Thyroid gland (tissue), 4 donors: Measurements from ENCODE around the gene TKFC. TPM values are rescaled to one million over a fixed set of nuclear protein-coding genes. Genes with fewer than 3 reads are reported as not detected.

Source experiments
- DNase-seq, 2 donors: peaks; one replicate each; pipeline ENCODE4 v3.0.0-alpha.2; 2019
- H3K27ac ChIP-seq, 3 donors: fragments of 200-600 bp; sonication (generic); 1 replicate in 2 of 3; 2 replicates in 1 of 3; pipeline ENCODE4 v1.5.1; 2016 to 2019; ENCODE audit warnings: mild to moderate bottlenecking in 1 of 3, moderate library complexity in 1 of 3
- H3K27me3 ChIP-seq: fragments of 200-600 bp; sonication (generic); one replicate; pipeline ENCODE4 v1.5.1; 2019
- H3K36me3 ChIP-seq, 2 donors: fragments of 200-600 bp; sonication (generic); one replicate each; pipeline ENCODE4 v1.5.1; 2016 to 2019
- H3K4me1 ChIP-seq, 2 donors: fragments of 200-600 bp; sonication (generic); one replicate each; pipeline ENCODE4 v1.5.1; 2017 to 2019
- H3K4me3 ChIP-seq, 3 donors: fragments of 200-600 bp; sonication (generic); replicated peaks in 1 of 3; 1 replicate in 2 of 3; 2 replicates in 1 of 3; pipeline ENCODE4 v1.5.1; 2016; ENCODE audit warnings: mild to moderate bottlenecking in 1 of 3
- H3K9me3 ChIP-seq: fragments of 200-600 bp; sonication (generic); one replicate; pipeline ENCODE4 v1.5.1; 2017
- POLR2A ChIP-seq, 2 donors: fragments of 450-650 bp; IDR thresholded peaks; one replicate each; pipeline ENCODE4 v1.6.1; 2017; ENCODE audit warnings: antibody characterized with exemption in 2 of 2, mild to moderate bottlenecking in 2 of 2, moderate library complexity in 1 of 2
- WGBS, 2 donors: methylation state at CpG; one replicate each; pipeline ENCODE4 v1.1.5; 2017; 5-methylcytosine and 5-hydroxymethylcytosine counted together
- intact Hi-C: fragments of 100-400 bp; cut with DNase I; formaldehyde crosslinking; loops from one replicate; pipeline ENCODE4 v1.15.1; 2023
- total RNA-seq, 4 donors: library from RNA; depleted of rRNA; stranded (reverse); fragments of >200 nt; gene quantifications; one replicate each; pipeline ENCODE4 v1.2.3, GENCODE V29; 2016
- TF ChIP-seq, protein P1 (sequence below), 6 experiments: fragments of 200-600 bp in 3 of 6; fragments of 450-650 bp in 3 of 6; sonication (generic) in 3 of 6; IDR thresholded peaks; one replicate each; pipeline ENCODE4 v1.5.1; 2016 to 2019; ENCODE audit warnings: antibody characterized with exemption in 6 of 6, mild to moderate bottlenecking in 2 of 6, inconsistent platforms in 1 of 6, moderate library complexity in 1 of 6

TKFC gene
- total RNA-seq, 4 donors from 2014 or later, result 27.0 to 62.8 (median 43.6) TPM

GRCh38 chr11:61334434-61335354 is 1.7 kb downstream of the TKFC start:
- no peak for DNase-seq
- Histone ChIP-seq H3K27ac (no peak overlapping the region), H3K27me3 (no peaks in the 10 kb centered on the region), H3K4me3 (no peak overlapping the region), H3K9me3 (no peaks in the 10 kb centered on the region), H3K4me1 (peaks cover 18 to 32% of the 10 kb centered on the region in 2 donors), H3K36me3 (no peaks in the 10 kb centered on the region)
- 88 to 91% methylated on average over 15 to 16 of the region's 16 CpGs for WGBS, 2 donors
- intact Hi-C loops, result loop anchor here (10.0 kb wide), 1 partner anchor 80 kb away; no protein-coding TSS in a partner anchor
- TF ChIP-seq, protein P1, sequence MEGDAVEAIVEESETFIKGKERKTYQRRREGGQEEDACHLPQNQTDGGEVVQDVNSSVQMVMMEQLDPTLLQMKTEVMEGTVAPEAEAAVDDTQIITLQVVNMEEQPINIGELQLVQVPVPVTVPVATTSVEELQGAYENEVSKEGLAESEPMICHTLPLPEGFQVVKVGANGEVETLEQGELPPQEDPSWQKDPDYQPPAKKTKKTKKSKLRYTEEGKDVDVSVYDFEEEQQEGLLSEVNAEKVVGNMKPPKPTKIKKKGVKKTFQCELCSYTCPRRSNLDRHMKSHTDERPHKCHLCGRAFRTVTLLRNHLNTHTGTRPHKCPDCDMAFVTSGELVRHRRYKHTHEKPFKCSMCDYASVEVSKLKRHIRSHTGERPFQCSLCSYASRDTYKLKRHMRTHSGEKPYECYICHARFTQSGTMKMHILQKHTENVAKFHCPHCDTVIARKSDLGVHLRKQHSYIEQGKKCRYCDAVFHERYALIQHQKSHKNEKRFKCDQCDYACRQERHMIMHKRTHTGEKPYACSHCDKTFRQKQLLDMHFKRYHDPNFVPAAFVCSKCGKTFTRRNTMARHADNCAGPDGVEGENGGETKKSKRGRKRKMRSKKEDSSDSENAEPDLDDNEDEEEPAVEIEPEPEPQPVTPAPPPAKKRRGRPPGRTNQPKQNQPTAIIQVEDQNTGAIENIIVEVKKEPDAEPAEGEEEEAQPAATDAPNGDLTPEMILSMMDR (IDR thresholded peaks at IDR 0.05), result no peak
- TF ChIP-seq POLR2A (IDR thresholded peaks at IDR 0.05), result no peak

DNA sequence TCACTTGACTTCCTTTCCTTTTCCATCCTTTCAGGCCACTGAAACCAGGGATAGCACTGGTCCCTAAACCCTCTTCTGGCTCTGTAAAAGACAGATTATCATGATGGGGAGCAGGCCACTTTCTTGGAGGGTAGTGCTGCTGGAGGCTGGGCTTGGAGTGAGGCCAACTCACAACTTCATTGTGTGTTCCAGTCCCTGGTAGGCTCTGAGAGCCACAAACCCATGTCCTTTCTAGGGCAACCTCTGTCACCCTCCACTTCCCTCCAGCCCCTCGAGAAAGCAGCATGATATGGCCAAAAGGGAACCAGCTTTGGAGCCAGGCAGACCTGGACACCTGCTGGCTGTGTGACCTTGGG is 2.3 kb downstream of the TKFC start:
- 46 to 75% methylated on average over 1 of the region's 1 CpG for whole genome bisulfite sequencing, 2 donors
- peaks cover 18 to 32% of the 10 kb centered on the region in 2 donors for H3K4me1 ChIP-seq
- no peak for DNase-seq

GRCh38 chr11:61336171-61336935 is 3.3 kb downstream of the TKFC start:
- intact Hi-C loops, result loop anchor here (10.0 kb wide), 1 partner anchor 82 kb away; no protein-coding TSS in a partner anchor

More for the DNA sequence above, 2.3 kb downstream of the TKFC start:
- intact Hi-C loops, result loop anchor here (10.0 kb wide), 1 partner anchor 81 kb away; no protein-coding TSS in a partner anchor
- peak overlapping the region in 1 of 3 donors; percentile 10 for H3K27ac ChIP-seq
- H3K4me3 ChIP-seq, result no peak overlapping the region
- H3K27me3 ChIP-seq, result no peaks in the 10 kb centered on the region
- no peaks in the 10 kb centered on the region for H3K9me3 ChIP-seq
- TF ChIP-seq, protein P1 (IDR thresholded peaks at IDR 0.05), result no peak
- no peak for TF ChIP-seq POLR2A (IDR thresholded peaks at IDR 0.05)
- no peaks in the 10 kb centered on the region for H3K36me3 ChIP-seq

DNA sequence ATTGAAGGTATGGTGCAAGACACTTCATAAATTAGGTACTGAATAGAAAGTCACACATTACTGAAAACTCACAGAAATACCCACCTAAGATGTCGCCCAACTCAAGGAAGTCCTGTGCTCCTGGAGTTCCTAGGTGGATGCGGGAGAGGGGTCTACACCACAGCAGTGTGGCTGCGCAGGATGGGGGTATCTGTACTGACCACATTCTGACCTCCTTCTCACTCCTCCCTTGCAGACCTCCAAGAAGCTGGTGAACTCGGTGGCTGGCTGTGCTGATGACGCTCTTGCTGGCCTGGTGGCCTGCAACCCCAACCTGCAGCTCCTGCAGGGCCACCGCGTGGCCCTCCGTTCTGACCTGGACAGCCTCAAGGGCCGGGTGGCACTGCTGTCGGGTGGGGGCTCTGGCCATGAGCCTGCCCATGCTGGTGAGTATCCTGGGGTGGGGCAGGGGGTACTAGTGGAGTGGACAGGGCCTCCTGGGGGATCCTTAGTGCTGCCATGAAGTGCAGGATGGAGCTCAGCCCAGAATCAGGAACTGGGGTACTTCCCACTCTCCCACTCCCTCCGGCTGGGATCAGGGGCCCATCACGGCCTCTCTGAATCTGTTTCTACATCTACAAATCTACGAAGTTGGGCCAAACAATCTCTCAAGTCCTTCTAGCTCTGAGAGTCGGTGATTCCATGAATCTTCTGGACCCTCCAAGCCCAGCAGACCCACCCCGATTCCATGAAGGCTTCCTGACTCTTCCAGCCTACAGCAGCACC is 4.9 kb downstream of the TKFC start:
- Histone ChIP-seq H3K4me1 (peaks cover 6 to 17% of the 10 kb centered on the region in 2 donors), H3K36me3 (peaks cover 3 to 6% of the 10 kb centered on the region in 2 donors), H3K27me3 (no peaks in the 10 kb centered on the region), H3K27ac (no peak overlapping the region), H3K9me3 (no peaks in the 10 kb centered on the region), H3K4me3 (no peak overlapping the region)
- TF ChIP-seq, protein P1 (IDR thresholded peaks at IDR 0.05), result no peak
- no peak for TF ChIP-seq POLR2A (IDR thresholded peaks at IDR 0.05)
- DNase-seq, result no peak
- WGBS, 2 donors, result 93% methylated on average over 12 to 15 of the region's 15 CpGs
- intact Hi-C loops, result loop anchor here (2.0 to 10.0 kb wide), 2 partner anchors 47 to 83 kb away; no protein-coding TSS in a partner anchor

More at GRCh38 chr11:61336171-61336935, 3.3 kb downstream of the TKFC start:
- Histone ChIP-seq H3K27ac (peak overlapping the region; percentile 10 to 62 (median 56)), H3K27me3 (no peaks in the 10 kb centered on the region), H3K4me3 (no peak overlapping the region), H3K36me3 (no peaks in the 10 kb centered on the region), H3K9me3 (no peaks in the 10 kb centered on the region), H3K4me1 (peaks cover 14 to 24% of the 10 kb centered on the region in 2 donors)
- WGBS, 2 donors, result 38 to 58% methylated on average over 4 to 7 of the region's 8 CpGs
- DNase-seq, result peak; percentile 80 to 85
- TF ChIP-seq, protein P1 (IDR thresholded peaks at IDR 0.05), result peak; percentile 89 to 98 (median 96)
- no peak for TF ChIP-seq POLR2A (IDR thresholded peaks at IDR 0.05)
